C4-2B (cell line): ENCODE measurements around the gene VSTM4.

ENCODE experiments used
- ZFX ChIP-seq: fragments of 450-650 bp; IDR thresholded peaks from 2 replicates; pipeline ENCODE4 v1.6.1; 2017
- TF ChIP-seq, protein P1 (sequence below): fragments of 450-650 bp; conservative IDR thresholded peaks from 2 replicates; pipeline ENCODE4 v1.5.1; 2017; ENCODE audit warnings: mild to moderate bottlenecking

DNA sequence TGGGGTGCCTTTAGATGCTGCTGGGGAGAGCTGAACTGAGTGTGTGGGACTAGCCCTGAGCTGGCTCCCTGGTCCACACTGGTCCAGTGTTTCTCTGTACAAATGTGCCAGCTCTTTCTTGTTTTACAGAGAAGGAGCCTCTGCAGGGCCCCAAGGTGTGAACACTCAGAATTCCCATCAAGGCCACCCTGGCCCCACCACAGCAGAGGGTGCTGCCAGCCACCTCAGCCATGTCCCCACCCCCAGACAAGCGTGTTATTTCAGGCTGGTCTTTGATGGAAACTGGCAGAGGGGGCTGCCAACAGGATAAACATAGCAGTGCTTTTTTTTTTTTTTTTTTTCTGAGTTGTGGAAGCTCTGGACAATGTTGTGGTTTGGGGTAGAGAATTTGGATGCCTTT lies 107.2 kb downstream of the VSTM4 start:
- TF ChIP-seq, protein P1, sequence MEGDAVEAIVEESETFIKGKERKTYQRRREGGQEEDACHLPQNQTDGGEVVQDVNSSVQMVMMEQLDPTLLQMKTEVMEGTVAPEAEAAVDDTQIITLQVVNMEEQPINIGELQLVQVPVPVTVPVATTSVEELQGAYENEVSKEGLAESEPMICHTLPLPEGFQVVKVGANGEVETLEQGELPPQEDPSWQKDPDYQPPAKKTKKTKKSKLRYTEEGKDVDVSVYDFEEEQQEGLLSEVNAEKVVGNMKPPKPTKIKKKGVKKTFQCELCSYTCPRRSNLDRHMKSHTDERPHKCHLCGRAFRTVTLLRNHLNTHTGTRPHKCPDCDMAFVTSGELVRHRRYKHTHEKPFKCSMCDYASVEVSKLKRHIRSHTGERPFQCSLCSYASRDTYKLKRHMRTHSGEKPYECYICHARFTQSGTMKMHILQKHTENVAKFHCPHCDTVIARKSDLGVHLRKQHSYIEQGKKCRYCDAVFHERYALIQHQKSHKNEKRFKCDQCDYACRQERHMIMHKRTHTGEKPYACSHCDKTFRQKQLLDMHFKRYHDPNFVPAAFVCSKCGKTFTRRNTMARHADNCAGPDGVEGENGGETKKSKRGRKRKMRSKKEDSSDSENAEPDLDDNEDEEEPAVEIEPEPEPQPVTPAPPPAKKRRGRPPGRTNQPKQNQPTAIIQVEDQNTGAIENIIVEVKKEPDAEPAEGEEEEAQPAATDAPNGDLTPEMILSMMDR = no peak
- TF ChIP-seq ZFX = no peak
